Activated B cell treated with CpG ODN at 0.5 μM for 24 hours (primary cell): Measurements from ENCODE around the gene GTF2F2. TPM values are rescaled to one million over a fixed set of nuclear protein-coding genes. Genes with fewer than 3 reads are reported as not detected.

Experiments
- ATAC-seq: fragments of 200-7000 bp; cut with Tn5 transposase; one replicate; pipeline ENCODE4 v1.10.0; 2021; ENCODE audit warnings: low read depth, mild to moderate bottlenecking, moderate library complexity
- CTCF ChIA-PET: fragments of 350-600 bp; sonication (Branson Sonifier 250); formaldehyde crosslinking; loops from one replicate; lab custom pipeline; 2021; ENCODE audit warnings: antibody characterized with exemption; lab: Charles Lee
- POLR2A ChIA-PET: fragments of 350-600 bp; sonication (Branson Sonifier 250); formaldehyde crosslinking; loops from one replicate; lab custom pipeline; 2021; ENCODE audit warnings: antibody characterized with exemption; lab: Charles Lee
- DNase-seq: peaks from one replicate; pipeline ENCODE4 v3.0.0; 2022
- H3K27ac Mint-ChIP-seq: one replicate; pipeline ENCODE4 v1.8.0; 2020; ENCODE audit warnings: mixed read lengths
- H3K27me3 Mint-ChIP-seq: one replicate; pipeline ENCODE4 v1.8.0; 2021; ENCODE audit warnings: mixed read lengths
- H3K36me3 Mint-ChIP-seq: one replicate; pipeline ENCODE4 v1.8.0; 2021; ENCODE audit warnings: low read depth, mixed read lengths
- H3K4me1 Mint-ChIP-seq: one replicate; pipeline ENCODE4 v1.8.0; 2021; ENCODE audit warnings: mixed read lengths
- H3K4me3 Mint-ChIP-seq: one replicate; pipeline ENCODE4 v1.8.0; 2020; ENCODE audit warnings: mild to moderate bottlenecking, mixed read lengths
- H3K9me3 Mint-ChIP-seq: one replicate; pipeline ENCODE4 v1.8.0; 2020; ENCODE audit warnings: mixed read lengths
- CTCF ChIP-seq: fragments of 200-600 bp; IDR thresholded peaks from one replicate; pipeline ENCODE4 v1.8.0; 2022; ENCODE audit warnings: antibody characterized with exemption, mild to moderate bottlenecking
- intact Hi-C: fragments of 100-400 bp; cut with micrococcal nuclease; formaldehyde crosslinking; loops from one replicate; pipeline ENCODE4 v1.15.1; 2024
- total RNA-seq: library from RNA; stranded (reverse); gene quantifications from 2 replicates; pipeline ENCODE4 v1.2.3, GENCODE V29; 2022

Gene GTF2F2
- total RNA-seq, 1 donor from 2014 or later: 19.8 TPM

- no peak overlapping the region for H3K27ac Mint-ChIP-seq
- POLR2A ChIA-PET: no interaction called here
- H3K9me3 Mint-ChIP-seq: no peaks in the 10 kb centered on the region
Measured at GRCh38 chr13:45306966-45307365, 186.7 kb downstream of the GTF2F2 start.

GRCh38 chr13:45310341-45311131 is 190.2 kb downstream of the GTF2F2 start:
- H3K9me3 Mint-ChIP-seq: no peaks in the 10 kb centered on the region
- H3K27me3 Mint-ChIP-seq: peaks cover 7% of the 10 kb centered on the region
- peak overlapping the region; percentile 83 for H3K4me3 Mint-ChIP-seq
- H3K36me3 Mint-ChIP-seq: no peaks in the 10 kb centered on the region
- no peak overlapping the region for H3K27ac Mint-ChIP-seq
- intact Hi-C loops: no loop called here
- DNase-seq: no peak
- peaks cover 18% of the 10 kb centered on the region for H3K4me1 Mint-ChIP-seq
- no peak for TF ChIP-seq CTCF
- ChIA-PET POLR2A (interaction anchor here (0.6 kb wide), 1 partner anchor 16 kb away, joined by 5 read pairs; no protein-coding TSS in a partner anchor), CTCF (interaction anchor here (1.7 to 2.8 kb wide), 2 partner anchors 58 to 263 kb away, joined by 4 to 63 read pairs; no protein-coding TSS in a partner anchor)
- no peak for ATAC-seq

More at GRCh38 chr13:45306966-45307365, 186.7 kb downstream of the GTF2F2 start:
- peaks cover 12% of the 10 kb centered on the region for H3K27me3 Mint-ChIP-seq
- DNase-seq: no peak
- CTCF ChIA-PET: interaction anchor here (2.1 kb wide), 1 partner anchor 260 kb away, joined by 11 read pairs; no protein-coding TSS in a partner anchor
- intact Hi-C loops: no loop called here
- peaks cover 18% of the 10 kb centered on the region for H3K4me1 Mint-ChIP-seq
- ATAC-seq: no peak
- no peak for TF ChIP-seq CTCF
- no peaks in the 10 kb centered on the region for H3K36me3 Mint-ChIP-seq
- no peak overlapping the region for H3K4me3 Mint-ChIP-seq

- TF ChIP-seq CTCF: no peak
- Mint-ChIP-seq H3K27me3 (peaks cover 2% of the 10 kb centered on the region), H3K36me3 (no peaks in the 10 kb centered on the region), H3K9me3 (no peaks in the 10 kb centered on the region), H3K27ac (no peak overlapping the region), H3K4me3 (no peak overlapping the region), H3K4me1 (peaks cover 12% of the 10 kb centered on the region)
- ATAC-seq (no peak), DNase-seq (no peak)
- ChIA-PET POLR2A (no interaction called here), CTCF (no interaction called here)
- intact Hi-C loops: no loop called here
Measured at GRCh38 chr13:45314822-45315221, 194.5 kb downstream of the GTF2F2 start.

- Mint-ChIP-seq H3K4me3 (no peak overlapping the region), H3K27me3 (peaks cover 2% of the 10 kb centered on the region), H3K36me3 (no peaks in the 10 kb centered on the region), H3K27ac (no peak overlapping the region), H3K4me1 (peaks cover 12% of the 10 kb centered on the region), H3K9me3 (no peaks in the 10 kb centered on the region)
- ATAC-seq: no peak
- CTCF ChIA-PET: no interaction called here
- TF ChIP-seq CTCF: no peak
- intact Hi-C loops: no loop called here
- DNase-seq: no peak
- POLR2A ChIA-PET: no interaction called here
Measured at GRCh38 chr13:45315520-45316167, 195.3 kb downstream of the GTF2F2 start.

- H3K4me1 Mint-ChIP-seq: peaks cover 6% of the 10 kb centered on the region
- no peak overlapping the region for H3K27ac Mint-ChIP-seq
- intact Hi-C loops: no loop called here
- peaks cover under 1% of the 10 kb centered on the region for H3K27me3 Mint-ChIP-seq
- TF ChIP-seq CTCF: no peak
- ChIA-PET CTCF (no interaction called here), POLR2A (no interaction called here)
- no peak for DNase-seq
- ATAC-seq: no peak
- no peaks in the 10 kb centered on the region for H3K9me3 Mint-ChIP-seq
- no peak overlapping the region for H3K4me3 Mint-ChIP-seq
- H3K36me3 Mint-ChIP-seq: no peaks in the 10 kb centered on the region
Measured at GRCh38 chr13:45316338-45316737, 196.0 kb downstream of the GTF2F2 start.
